GM12892 (cell line): Measurements from ENCODE around the gene MORN4.

Experiments
- POLR2A ChIP-seq: IDR thresholded peaks from 2 replicates; pipeline ENCODE4 v1.6.1; 2011; ENCODE audit warnings: low read depth, low read length, control low read depth
- POLR2AphosphoS5 ChIP-seq: IDR thresholded peaks from 2 replicates; pipeline ENCODE4 v1.6.1; 2011; ENCODE audit warnings: low read depth, low read length, control low read depth

DNA sequence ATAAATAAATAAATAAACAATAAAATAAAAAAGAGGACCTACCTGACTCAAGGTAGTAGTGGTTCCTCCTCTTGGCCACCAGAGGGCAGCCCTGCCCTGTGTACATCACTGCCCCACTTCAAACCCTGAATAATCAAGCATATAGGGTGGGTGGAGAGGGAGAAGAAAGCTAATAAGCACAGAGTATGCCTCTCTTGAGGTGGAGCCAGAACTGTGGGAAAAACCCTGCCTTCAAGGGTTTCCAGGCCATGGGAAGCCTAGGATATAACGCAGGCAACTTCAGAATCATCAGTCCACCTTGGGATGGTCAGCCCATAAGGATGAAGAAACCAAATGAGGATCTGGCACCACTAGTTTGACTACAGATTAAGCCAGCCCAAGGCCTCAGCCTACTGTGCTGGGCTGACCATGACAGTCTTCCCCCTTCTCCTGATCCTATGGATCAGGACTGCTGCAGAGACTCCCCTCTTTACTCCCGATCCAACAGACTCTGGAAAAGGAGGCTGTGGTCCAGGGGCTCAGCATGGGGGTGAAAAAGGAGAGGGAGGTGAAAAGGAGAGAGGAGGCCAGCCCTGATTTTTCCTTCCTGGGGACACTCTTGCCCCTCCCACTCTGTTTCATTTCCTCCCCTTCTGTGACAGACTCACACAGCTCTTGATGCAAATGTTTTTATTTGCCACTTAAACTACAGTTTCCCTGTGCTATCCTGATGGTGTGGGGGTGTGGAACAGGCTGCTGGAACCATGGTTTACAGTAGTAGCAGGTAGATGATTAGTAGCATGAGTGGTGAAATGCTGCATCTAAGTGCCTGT, 43.7 kb upstream of the MORN4 start:
- peak; percentile 75 for TF ChIP-seq POLR2AphosphoS5
- peak; percentile 24 for TF ChIP-seq POLR2A
